Measurements from ENCODE around the gene MGAT3. TPM values are rescaled to one million over a fixed set of nuclear protein-coding genes. Genes with fewer than 3 reads are reported as not detected.
"Not testable (repeated sequence)": the region's sequence is repeated elsewhere in the genome, so short reads cannot be mapped to it uniquely, and the experiment has no call there.

Gene MGAT3
- total RNA-seq, 2 donors from 2014 or later, result 0.82 to 7.4 TPM

- peaks cover 6% of the 10 kb centered on the region for H3K4me1 ChIP-seq (replicated peaks)
- no peak overlapping the region for H3K27ac ChIP-seq
- H3K27me3 ChIP-seq (replicated peaks; ENCODE audit: insufficient read depth), result no peaks in the 10 kb centered on the region
- peaks cover 0 to 6% of the 10 kb centered on the region in 2 donors for H3K36me3 ChIP-seq
- no peak for DNase-seq (ENCODE audit: low spot score)
- H3K9me3 ChIP-seq, result no peaks in the 10 kb centered on the region
- peak overlapping the region in 1 of 2 donors; percentile 77 for H3K4me3 ChIP-seq
- TF ChIP-seq POLR2AphosphoS5 (IDR thresholded peaks at IDR 0.05), result no peak
- no peak for TF ChIP-seq CTCF (IDR thresholded peaks at IDR 0.05)
- TF ChIP-seq POLR2A (IDR thresholded peaks at IDR 0.05), result no peak
- WGBS, result 64% methylated on average over 6 of the region's 6 CpGs
- intact Hi-C loops (cut with DNase I), result no loop called here
Measured at GRCh38 chr22:39503630-39504029, 46.8 kb downstream of the MGAT3 start.

- Histone ChIP-seq H3K27me3 (replicated peaks; ENCODE audit: insufficient read depth) (no peaks in the 10 kb centered on the region), H3K27ac (no peak overlapping the region), H3K4me1 (replicated peaks) (peaks cover 6% of the 10 kb centered on the region), H3K36me3 (peaks cover 0 to 6% of the 10 kb centered on the region in 2 donors), H3K4me3 (no peak overlapping the region), H3K9me3 (no peaks in the 10 kb centered on the region)
- WGBS, result 93% methylated on average over 16 of the region's 16 CpGs
- intact Hi-C loops (cut with DNase I), result no loop called here
- TF ChIP-seq POLR2A (IDR thresholded peaks at IDR 0.05) (no peak), CTCF (IDR thresholded peaks at IDR 0.05) (no peak), POLR2AphosphoS5 (IDR thresholded peaks at IDR 0.05) (no peak)
- no peak for DNase-seq (ENCODE audit: low spot score)
Measured at GRCh38 chr22:39504071-39504470, 47.3 kb downstream of the MGAT3 start.

- H3K9me3 ChIP-seq; DNase-seq (ENCODE audit: low spot score); H3K4me1 ChIP-seq (replicated peaks); H3K4me3 ChIP-seq; H3K27me3 ChIP-seq (replicated peaks; ENCODE audit: insufficient read depth); intact Hi-C loops (cut with DNase I); H3K27ac ChIP-seq: not testable (repeated sequence)
- H3K36me3 ChIP-seq, result peaks cover 0 to 15% of the 10 kb centered on the region in 2 donors
- whole genome bisulfite sequencing, result 90% methylated on average over 10 of the region's 10 CpGs
Measured at GRCh38 chr22:39507021-39507420, 50.2 kb downstream of the MGAT3 start.

GRCh38 chr22:39508393-39508792 lies 51.6 kb downstream of the MGAT3 start:
- Histone ChIP-seq H3K4me1 (replicated peaks) (no peaks in the 10 kb centered on the region), H3K27me3 (replicated peaks; ENCODE audit: insufficient read depth) (no peaks in the 10 kb centered on the region), H3K36me3 (peaks cover 7 to 21% of the 10 kb centered on the region in 2 donors), H3K27ac (no peak overlapping the region), H3K4me3 (no peak overlapping the region), H3K9me3 (no peaks in the 10 kb centered on the region)
- WGBS, result 67% methylated on average over 4 of the region's 4 CpGs
- no peak for DNase-seq (ENCODE audit: low spot score)
- intact Hi-C loops (cut with DNase I), result no loop called here
- no peak for TF ChIP-seq CTCF (IDR thresholded peaks at IDR 0.05)
- TF ChIP-seq POLR2AphosphoS5 (IDR thresholded peaks at IDR 0.05), result no peak
- TF ChIP-seq POLR2A (IDR thresholded peaks at IDR 0.05), result no peak

GRCh38 chr22:39510529-39511149 lies 53.8 kb downstream of the MGAT3 start:
- no peak for DNase-seq (ENCODE audit: low spot score)
- no peak overlapping the region for H3K27ac ChIP-seq
- H3K4me3 ChIP-seq, result no peak overlapping the region
- intact Hi-C loops (cut with DNase I), result no loop called here
- TF ChIP-seq CTCF (IDR thresholded peaks at IDR 0.05) (no peak), POLR2A (IDR thresholded peaks at IDR 0.05) (no peak), POLR2AphosphoS5 (IDR thresholded peaks at IDR 0.05) (no peak)
- H3K27me3 ChIP-seq (replicated peaks; ENCODE audit: insufficient read depth), result no peaks in the 10 kb centered on the region
- no peaks in the 10 kb centered on the region for H3K9me3 ChIP-seq
- 92% methylated on average over 4 of the region's 4 CpGs for WGBS
- no peaks in the 10 kb centered on the region for H3K4me1 ChIP-seq (replicated peaks)
- peaks cover 11 to 25% of the 10 kb centered on the region in 2 donors for H3K36me3 ChIP-seq
